ENCODE data around the gene PRPSAP2. TPM values are rescaled to one million over a fixed set of nuclear protein-coding genes. Genes with fewer than 3 reads are reported as not detected.

The PRPSAP2 gene
- polyA plus RNA-seq, 3 donors, result 17.1 to 20.9 (median 20.5) TPM

GRCh38 chr17:18910881-18911280 is 53.0 kb downstream of the PRPSAP2 start:
- H3K27ac ChIP-seq (ENCODE audit: low read depth in 1 of 2, low read length in 2 of 2), result no peak overlapping the region
- H3K9me3 ChIP-seq (replicated peaks in 1 of 2; ENCODE audit: control insufficient read depth in 1 of 2, insufficient read depth in 1 of 2, low read length in 2 of 2), result no peaks in the 10 kb centered on the region
- Mint-ChIP-seq H3K27me3 (ENCODE audit: low read depth in 3 of 3) (no peaks in the 10 kb centered on the region), H3K4me1 (no peaks in the 10 kb centered on the region), H3K4me3 (no peak overlapping the region), H3K36me3 (peaks cover 70 to 91% of the 10 kb centered on the region in 2 donors), H3K9me3 (no peaks in the 10 kb centered on the region), H3K27ac (no peak overlapping the region)
- TF ChIP-seq CTCF (IDR thresholded peaks at IDR 0.05), result no peak
- H3K4me2 ChIP-seq (replicated peaks; ENCODE audit: extremely low read depth, low read length, poor library complexity, severe bottlenecking), result no peak overlapping the region
- no peaks in the 10 kb centered on the region for H3K27me3 ChIP-seq (ENCODE audit: control insufficient read depth in 2 of 2, insufficient read depth in 2 of 2, low read length in 2 of 2)
- H3K36me3 ChIP-seq (replicated peaks in 1 of 2; ENCODE audit: control insufficient read depth in 1 of 2, insufficient read depth in 2 of 2, low read length in 2 of 2), result peaks cover 39 to 92% of the 10 kb centered on the region in 2 donors
- no peak overlapping the region for H3K9ac ChIP-seq (ENCODE audit: insufficient read depth, low read length, poor library complexity, severe bottlenecking)
- H2AFZ ChIP-seq (ENCODE audit: insufficient read depth, low read depth, low read length, poor library complexity, severe bottlenecking), result no peak overlapping the region
- no peak overlapping the region for H3K4me3 ChIP-seq (replicated peaks in 1 of 3; ENCODE audit: low read depth in 2 of 3, low read length in 3 of 3)
- intact Hi-C loops (cut with micrococcal nuclease), result loop anchor here in 1 of 2 donors (10.0 kb wide), 1 partner anchor 64 kb away; no protein-coding TSS in a partner anchor
- H3K4me1 ChIP-seq (ENCODE audit: control insufficient read depth in 1 of 2, insufficient read depth in 2 of 2, low read length in 2 of 2), result no peaks in the 10 kb centered on the region
- no peaks in the 10 kb centered on the region for H4K20me1 ChIP-seq (ENCODE audit: insufficient read depth, low read length)
- DNase-seq, result no peak
- no peaks in the 10 kb centered on the region for H3K79me2 ChIP-seq (ENCODE audit: insufficient read depth, low read length)
- 95% methylated on average over 4 of the region's 6 CpGs for WGBS (ENCODE audit: insufficient coverage)

- no peaks in the 10 kb centered on the region for H3K9me3 Mint-ChIP-seq
- no peaks in the 10 kb centered on the region for H3K27me3 Mint-ChIP-seq (ENCODE audit: low read depth in 3 of 3)
- H3K4me2 ChIP-seq (replicated peaks; ENCODE audit: extremely low read depth, low read length, poor library complexity, severe bottlenecking), result no peak overlapping the region
- no peaks in the 10 kb centered on the region for H3K27me3 ChIP-seq (ENCODE audit: control insufficient read depth in 2 of 2, insufficient read depth in 2 of 2, low read length in 2 of 2)
- H3K79me2 ChIP-seq (ENCODE audit: insufficient read depth, low read length), result no peaks in the 10 kb centered on the region
- H2AFZ ChIP-seq (ENCODE audit: insufficient read depth, low read depth, low read length, poor library complexity, severe bottlenecking), result no peak overlapping the region
- peaks cover 58 to 70% of the 10 kb centered on the region in 2 donors for H3K36me3 Mint-ChIP-seq
- H3K36me3 ChIP-seq (replicated peaks in 1 of 2; ENCODE audit: control insufficient read depth in 1 of 2, insufficient read depth in 2 of 2, low read length in 2 of 2), result peaks cover 37 to 72% of the 10 kb centered on the region in 2 donors
- peaks cover 3 to 4% of the 10 kb centered on the region in 2 donors for H3K4me1 ChIP-seq (ENCODE audit: control insufficient read depth in 1 of 2, insufficient read depth in 2 of 2, low read length in 2 of 2)
- no peak overlapping the region for H3K9ac ChIP-seq (ENCODE audit: insufficient read depth, low read length, poor library complexity, severe bottlenecking)
- H4K20me1 ChIP-seq (ENCODE audit: insufficient read depth, low read length), result no peaks in the 10 kb centered on the region
- H3K4me3 ChIP-seq (replicated peaks in 1 of 3; ENCODE audit: low read depth in 2 of 3, low read length in 3 of 3), result no peak overlapping the region
- 0% methylated on average over 1 of the region's 5 CpGs for WGBS (ENCODE audit: insufficient coverage)
- no peaks in the 10 kb centered on the region for H3K9me3 ChIP-seq (replicated peaks in 1 of 2; ENCODE audit: control insufficient read depth in 1 of 2, insufficient read depth in 1 of 2, low read length in 2 of 2)
- DNase-seq, result peak in 2 of 3 donors; percentile 3 to 52
- TF ChIP-seq CTCF (IDR thresholded peaks at IDR 0.05), result no peak
- peak overlapping the region in 2 of 7 donors; percentile 17 to 26 for H3K27ac Mint-ChIP-seq
- H3K4me1 Mint-ChIP-seq, result peaks cover 16% of the 10 kb centered on the region
- no peak overlapping the region for H3K4me3 Mint-ChIP-seq
- H3K27ac ChIP-seq (ENCODE audit: low read depth in 1 of 2, low read length in 2 of 2), result no peak overlapping the region
- intact Hi-C loops (cut with micrococcal nuclease), result loop anchor here in 1 of 2 donors (10.0 kb wide), 1 partner anchor 58 kb away; no protein-coding TSS in a partner anchor
Measured at GRCh38 chr17:18916816-18917500, 59.0 kb downstream of the PRPSAP2 start.
